D721Med (cell line): ENCODE measurements around the gene CELF1.
A peak's percentile ranks its signal among the peaks of the same experiment; 100 is the strongest.

Experiments
- DNase-seq: peaks from one replicate; pipeline ENCODE4 v3.0.0; 2011; ENCODE audit warnings: low spot score; ENCODE audit not compliant: insufficient read length
- FAIRE-seq: peaks from 2 replicates; lab custom pipeline; 2011; peaks lifted over from hg19 to GRCh38; lab: Jason Lieb, UNC
- CTCF ChIP-seq: IDR thresholded peaks from 2 replicates; pipeline ENCODE4 v1.5.1; 2012; ENCODE audit warnings: mild to moderate bottlenecking, control low read depth; ENCODE audit not compliant: insufficient read depth; ENCODE audit errors: missing control alignments

Gene CELF1

GRCh38 chr11:47572715-47573255 is 19.9 kb upstream of the CELF1 start:
- FAIRE-seq: no peak
- no peak for TF ChIP-seq CTCF
- DNase-seq: no peak

GRCh38 chr11:47571895-47572294 is 19.0 kb upstream of the CELF1 start:
- DNase-seq (no peak), FAIRE-seq (no peak)
- TF ChIP-seq CTCF: no peak

GRCh38 chr11:47571357-47571729 is 18.4 kb upstream of the CELF1 start:
- no peak for TF ChIP-seq CTCF
- no peak for DNase-seq
- peak; percentile 35 for FAIRE-seq

GRCh38 chr11:47570651-47571356 is 17.9 kb upstream of the CELF1 start:
- TF ChIP-seq CTCF: no peak
- FAIRE-seq (no peak), DNase-seq (no peak)

GRCh38 chr11:47569646-47570045 is 16.7 kb upstream of the CELF1 start:
- DNase-seq (no peak), FAIRE-seq (no peak)
- no peak for TF ChIP-seq CTCF

- DNase-seq: no peak
- no peak for TF ChIP-seq CTCF
- no peak for FAIRE-seq
Observed at GRCh38 chr11:47566149-47566698, 13.3 kb upstream of the CELF1 start.
